ENCODE results near the gene PIK3R1. TPM values are rescaled to one million over a fixed set of nuclear protein-coding genes. Genes with fewer than 3 reads are reported as not detected.

Gene PIK3R1
- total RNA-seq, 1 donor: 26.8 TPM

GRCh38 chr5:68333649-68334552, 118.3 kb downstream of the PIK3R1 start:
- DNase-seq (ENCODE audit: insufficient read length, low spot score, missing footprints): peak; percentile 59
- Histone ChIP-seq H3K9me3 (ENCODE audit: low read depth, low read length) (no peaks in the 10 kb centered on the region), H4K20me1 (ENCODE audit: insufficient read depth, low read length) (no peaks in the 10 kb centered on the region), H3K27ac (ENCODE audit: low read depth, low read length) (peak overlapping the region; percentile 80), H3K4me1 (ENCODE audit: insufficient read depth, low read length) (peaks cover 41% of the 10 kb centered on the region), H3K4me3 (ENCODE audit: insufficient read depth, low read length) (no peak overlapping the region), H3K79me2 (ENCODE audit: insufficient read depth, low read length) (no peaks in the 10 kb centered on the region), H3K27me3 (ENCODE audit: insufficient read depth, low read length) (no peaks in the 10 kb centered on the region), H2AFZ (ENCODE audit: low read length) (no peak overlapping the region), H3K36me3 (ENCODE audit: insufficient read depth, low read length) (no peaks in the 10 kb centered on the region), H3K4me2 (ENCODE audit: insufficient read depth, low read length) (peak overlapping the region; percentile 43)
- peak; percentile 54 for TF ChIP-seq CTCF (IDR thresholded peaks at IDR 0.05; ENCODE audit: extremely low read depth, low read depth, low read length)

GRCh38 chr5:68334553-68334886, 119.0 kb downstream of the PIK3R1 start:
- TF ChIP-seq CTCF (IDR thresholded peaks at IDR 0.05; ENCODE audit: extremely low read depth, low read depth, low read length): no peak
- Histone ChIP-seq H3K79me2 (ENCODE audit: insufficient read depth, low read length) (no peaks in the 10 kb centered on the region), H3K4me3 (ENCODE audit: insufficient read depth, low read length) (no peak overlapping the region), H3K27ac (ENCODE audit: low read depth, low read length) (peak overlapping the region; percentile 80), H2AFZ (ENCODE audit: low read length) (no peak overlapping the region), H3K36me3 (ENCODE audit: insufficient read depth, low read length) (no peaks in the 10 kb centered on the region), H3K9me3 (ENCODE audit: low read depth, low read length) (no peaks in the 10 kb centered on the region), H3K4me1 (ENCODE audit: insufficient read depth, low read length) (peaks cover 41% of the 10 kb centered on the region), H3K4me2 (ENCODE audit: insufficient read depth, low read length) (peak overlapping the region; percentile 43), H4K20me1 (ENCODE audit: insufficient read depth, low read length) (no peaks in the 10 kb centered on the region), H3K27me3 (ENCODE audit: insufficient read depth, low read length) (no peaks in the 10 kb centered on the region)
- DNase-seq (ENCODE audit: insufficient read length, low spot score, missing footprints): no peak

- Histone ChIP-seq H3K4me3 (ENCODE audit: insufficient read depth, low read length) (no peak overlapping the region), H3K27me3 (ENCODE audit: insufficient read depth, low read length) (no peaks in the 10 kb centered on the region), H3K4me2 (ENCODE audit: insufficient read depth, low read length) (no peak overlapping the region), H3K9me3 (ENCODE audit: low read depth, low read length) (no peaks in the 10 kb centered on the region), H3K36me3 (ENCODE audit: insufficient read depth, low read length) (no peaks in the 10 kb centered on the region), H3K79me2 (ENCODE audit: insufficient read depth, low read length) (no peaks in the 10 kb centered on the region), H2AFZ (ENCODE audit: low read length) (no peak overlapping the region), H4K20me1 (ENCODE audit: insufficient read depth, low read length) (no peaks in the 10 kb centered on the region), H3K27ac (ENCODE audit: low read depth, low read length) (peak overlapping the region; percentile 80), H3K4me1 (ENCODE audit: insufficient read depth, low read length) (peaks cover 43% of the 10 kb centered on the region)
- no peak for DNase-seq (ENCODE audit: insufficient read length, low spot score, missing footprints)
- no peak for TF ChIP-seq CTCF (IDR thresholded peaks at IDR 0.05; ENCODE audit: extremely low read depth, low read depth, low read length)
Observed at GRCh38 chr5:68335075-68335474, 119.5 kb downstream of the PIK3R1 start.

- DNase-seq (ENCODE audit: insufficient read length, low spot score, missing footprints): no peak
- Histone ChIP-seq H3K9me3 (ENCODE audit: low read depth, low read length) (no peaks in the 10 kb centered on the region), H3K4me1 (ENCODE audit: insufficient read depth, low read length) (peaks cover 37% of the 10 kb centered on the region), H2AFZ (ENCODE audit: low read length) (no peak overlapping the region), H3K79me2 (ENCODE audit: insufficient read depth, low read length) (no peaks in the 10 kb centered on the region), H3K27ac (ENCODE audit: low read depth, low read length) (no peak overlapping the region), H3K27me3 (ENCODE audit: insufficient read depth, low read length) (no peaks in the 10 kb centered on the region), H3K4me3 (ENCODE audit: insufficient read depth, low read length) (no peak overlapping the region), H3K36me3 (ENCODE audit: insufficient read depth, low read length) (no peaks in the 10 kb centered on the region), H4K20me1 (ENCODE audit: insufficient read depth, low read length) (no peaks in the 10 kb centered on the region), H3K4me2 (ENCODE audit: insufficient read depth, low read length) (no peak overlapping the region)
- no peak for TF ChIP-seq CTCF (IDR thresholded peaks at IDR 0.05; ENCODE audit: extremely low read depth, low read depth, low read length)
Observed at GRCh38 chr5:68336200-68336599, 120.6 kb downstream of the PIK3R1 start.
